Ovary (tissue), 3 donors: Measurements from ENCODE around the gene ATXN10.
"Not testable (repeated sequence)": the region's sequence is repeated elsewhere in the genome, so short reads cannot be mapped to it uniquely, and the experiment has no call there.

Experiments
- CTCF ChIP-seq, 3 donors: fragments of 450-650 bp in 2 of 3; fragments of 200-600 bp in 1 of 3; IDR thresholded peaks; one replicate each; pipeline versions ENCODE4 v1.5.1 to v1.8.0; 2016 to 2022; ENCODE audit warnings: antibody characterized with exemption in 3 of 3, mild to moderate bottlenecking in 1 of 3
- EP300 ChIP-seq: sonication (generic); formaldehyde crosslinking; IDR thresholded peaks from one replicate; pipeline ENCODE4 v1.6.1; 2017; ENCODE audit warnings: antibody characterized with exemption
- POLR2A ChIP-seq: fragments of 450-650 bp; IDR thresholded peaks from one replicate; pipeline ENCODE4 v1.6.1; 2017; ENCODE audit warnings: antibody characterized with exemption, mild to moderate bottlenecking, moderate library complexity
- donor health status: DM: no; HTN: no; CAD: no.

DNA sequence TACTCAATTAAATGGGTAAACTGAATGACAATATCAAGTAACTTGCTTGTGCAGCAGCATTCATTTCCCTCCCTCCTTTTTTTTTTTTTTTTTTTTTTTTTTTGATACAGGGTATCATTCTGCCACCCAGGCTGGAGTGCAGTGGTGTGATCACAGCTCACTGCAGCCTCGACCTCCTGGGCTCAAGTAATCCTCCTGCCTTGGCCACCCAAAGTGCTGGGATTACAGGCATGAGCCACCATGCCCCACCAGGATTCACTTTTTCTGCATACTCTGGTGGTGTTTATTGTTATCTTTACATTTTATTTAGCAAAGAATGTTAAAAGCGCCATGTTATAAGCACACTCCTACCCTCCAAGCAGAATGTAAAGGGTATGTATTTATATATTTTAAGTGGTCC is 1.3 kb upstream of the ATXN10 start:
- not testable (repeated sequence) for TF ChIP-seq CTCF (IDR thresholded peaks at IDR 0.05); EP300; POLR2A
